Osteoblast (primary cell): ENCODE data around the gene CIDEA. TPM values are rescaled to one million over a fixed set of nuclear protein-coding genes. Genes with fewer than 3 reads are reported as not detected.
"Not testable (repeated sequence)": the region's sequence is repeated elsewhere in the genome, so short reads cannot be mapped to it uniquely, and the experiment has no call there.

Experiments
- DNase-seq: peaks from one replicate; pipeline ENCODE4 v3.0.0; 2011; ENCODE audit warnings: low spot score, mixed read lengths; ENCODE audit not compliant: insufficient read length; ENCODE audit errors: missing footprints
- H2AFZ ChIP-seq: 2 replicates; pipeline ENCODE4 v1.6.0; 2011; ENCODE audit warnings: mild to moderate bottlenecking, low read length
- H3K27ac ChIP-seq: 2 replicates; pipeline ENCODE4 v1.5.1; 2011; ENCODE audit warnings: mild to moderate bottlenecking, low read depth, low read length, moderate library complexity
- H3K27me3 ChIP-seq: 2 replicates; pipeline ENCODE4 v1.6.0; 2012; ENCODE audit warnings: mild to moderate bottlenecking, control low read depth, inconsistent platforms, low read length, moderate library complexity; ENCODE audit not compliant: insufficient read depth
- H3K36me3 ChIP-seq: 2 replicates; pipeline ENCODE4 v1.5.1; 2011; ENCODE audit warnings: mild to moderate bottlenecking, low read length, control low read depth, moderate library complexity; ENCODE audit not compliant: insufficient read depth
- H3K4me1 ChIP-seq: 2 replicates; pipeline ENCODE4 v1.5.1; 2011; ENCODE audit warnings: mild to moderate bottlenecking, low read length, control low read depth, moderate library complexity; ENCODE audit not compliant: insufficient read depth
- H3K4me2 ChIP-seq: 2 replicates; pipeline ENCODE4 v1.6.0; 2011; ENCODE audit warnings: mild to moderate bottlenecking, low read length; ENCODE audit not compliant: insufficient read depth
- H3K4me3 ChIP-seq: fragments of 200-600 bp; sonication (generic); 3 replicates; pipeline ENCODE4 v1.5.1; 2012; ENCODE audit warnings: mild to moderate bottlenecking, low read length, inconsistent platforms; ENCODE audit not compliant: insufficient read depth
- H3K79me2 ChIP-seq: 2 replicates; pipeline ENCODE4 v1.6.0; 2012; ENCODE audit warnings: mild to moderate bottlenecking, low read length, control low read depth, inconsistent platforms; ENCODE audit not compliant: insufficient read depth
- H3K9me3 ChIP-seq: 2 replicates; pipeline ENCODE4 v1.5.1; 2011; ENCODE audit warnings: low read depth, low read length, control low read depth
- H4K20me1 ChIP-seq: 2 replicates; pipeline ENCODE4 v1.6.0; 2012; ENCODE audit warnings: mild to moderate bottlenecking, low read length, control low read depth; ENCODE audit not compliant: insufficient read depth
- total RNA-seq: library from RNA; depleted of rRNA; stranded (reverse); fragments of >200 nt; gene quantifications from 2 replicates; pipeline ENCODE4 v1.2.3, GENCODE V29; 2012
- TF ChIP-seq, protein P1 (sequence below): IDR thresholded peaks from 2 replicates; pipeline ENCODE4 v1.5.1; 2011; ENCODE audit warnings: mild to moderate bottlenecking, low read depth, low read length, moderate library complexity; ENCODE audit errors: extremely low read depth

The CIDEA gene
- total RNA-seq, 1 donor, result not detected

DNA sequence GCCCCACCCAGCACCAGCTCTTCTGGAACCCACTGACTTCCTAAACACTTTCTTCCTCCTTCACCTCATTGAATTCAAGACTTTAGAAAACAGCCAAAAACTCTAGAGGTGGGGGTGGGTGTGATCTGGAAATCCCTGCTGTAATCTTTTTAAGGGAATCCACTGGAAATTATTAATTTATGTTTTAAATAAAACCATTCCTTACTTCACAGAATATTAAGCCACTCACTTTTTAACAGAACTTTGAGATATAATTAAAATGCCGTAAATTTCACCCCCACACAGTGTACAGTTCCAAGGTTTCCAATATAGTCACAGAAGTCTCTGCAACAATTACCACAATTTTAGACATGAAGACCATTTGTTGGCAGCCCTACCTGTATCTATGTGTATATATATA lies 30.8 kb upstream of the CIDEA start:
- H4K20me1 ChIP-seq, H3K27me3 ChIP-seq, H3K4me1 ChIP-seq, DNase-seq, H3K79me2 ChIP-seq, H3K36me3 ChIP-seq, H3K4me3 ChIP-seq, H3K9me3 ChIP-seq, H2AFZ ChIP-seq, H3K4me2 ChIP-seq, H3K27ac ChIP-seq: not testable (repeated sequence)

DNA sequence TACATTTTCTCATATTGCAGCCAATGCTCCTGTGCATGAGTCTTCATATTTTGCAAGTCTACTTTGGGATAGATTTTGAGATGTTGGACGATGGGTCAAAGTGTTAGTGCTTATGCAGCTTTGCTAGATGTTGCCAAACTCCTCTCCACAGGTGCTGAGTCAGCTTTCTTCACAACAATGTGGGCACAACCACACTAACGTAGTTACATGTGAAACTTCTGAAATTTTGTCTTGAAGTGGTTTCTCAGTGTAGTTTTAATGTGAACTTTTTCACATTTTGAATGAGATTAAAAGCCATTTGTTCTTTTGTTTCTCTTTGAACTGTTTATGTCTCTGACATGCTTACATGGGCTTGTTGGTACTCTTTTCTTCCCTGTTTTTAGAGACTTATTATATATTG lies 27.4 kb upstream of the CIDEA start:
- not testable (repeated sequence) for H4K20me1 ChIP-seq, H3K4me1 ChIP-seq, H3K36me3 ChIP-seq, H3K4me3 ChIP-seq, H3K9me3 ChIP-seq, H3K4me2 ChIP-seq, H3K79me2 ChIP-seq, DNase-seq, H2AFZ ChIP-seq, H3K27ac ChIP-seq, H3K27me3 ChIP-seq

DNA sequence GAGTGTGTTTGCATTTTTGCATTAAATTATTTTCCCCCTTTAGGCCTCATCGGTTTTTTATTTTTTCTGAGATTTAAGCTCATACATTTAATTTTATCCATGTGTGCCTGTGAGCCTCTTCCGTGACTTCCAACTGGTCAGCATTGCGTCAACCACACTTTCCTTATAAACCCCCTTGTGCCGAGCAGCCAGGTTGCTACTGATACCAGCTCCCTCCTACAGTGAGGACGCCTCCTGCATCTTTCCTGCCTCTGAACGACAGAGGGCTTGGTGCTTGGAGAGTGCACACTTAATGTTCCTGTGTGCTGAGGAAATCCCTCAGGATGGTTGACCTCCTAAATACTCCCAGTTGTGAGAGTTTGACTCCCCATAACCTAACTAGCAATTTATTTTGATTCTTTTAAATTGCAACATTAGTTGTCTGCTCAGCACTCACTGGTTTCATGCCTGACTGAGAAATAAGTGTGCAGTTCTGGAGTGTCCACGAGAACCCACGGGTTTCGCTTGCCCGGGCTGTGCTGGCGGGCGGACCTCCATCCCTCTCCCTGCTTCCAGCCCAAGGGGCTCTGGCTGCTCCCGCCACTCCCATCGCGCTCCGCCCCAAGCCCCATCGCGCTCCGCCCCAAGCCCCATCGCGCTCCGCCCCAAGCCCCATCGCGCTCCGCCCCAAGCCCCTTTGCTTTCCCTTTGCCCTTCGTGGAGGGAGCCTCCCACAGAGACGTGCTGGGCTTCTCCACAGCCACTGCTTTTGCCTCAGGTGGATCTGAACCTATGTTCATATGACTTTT lies 26.6 kb upstream of the CIDEA start:
- H3K4me2 ChIP-seq, H2AFZ ChIP-seq, H3K9me3 ChIP-seq, H3K27me3 ChIP-seq, H3K4me3 ChIP-seq, DNase-seq, H3K79me2 ChIP-seq, H3K4me1 ChIP-seq, H3K27ac ChIP-seq, H4K20me1 ChIP-seq, H3K36me3 ChIP-seq: not testable (repeated sequence)

DNA sequence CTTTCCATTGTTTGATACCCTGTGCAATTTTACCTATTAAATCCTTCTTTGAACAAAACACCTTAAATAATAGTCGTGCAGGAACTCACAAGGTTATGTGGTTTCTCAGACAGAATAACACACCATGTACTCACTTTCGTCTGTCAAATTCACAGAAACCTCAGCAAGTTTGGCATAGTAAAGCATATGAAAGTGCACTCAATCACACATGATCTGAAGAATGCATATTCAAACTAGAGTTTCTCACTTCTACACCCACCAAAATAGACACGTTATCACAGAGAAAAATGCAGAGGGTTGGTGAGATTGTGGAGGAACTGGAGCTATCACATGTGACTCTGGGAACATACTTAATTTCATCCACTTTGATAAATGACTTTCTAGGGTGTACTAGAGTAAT lies 25.9 kb upstream of the CIDEA start:
- H3K4me1 ChIP-seq, H4K20me1 ChIP-seq, DNase-seq, H3K4me2 ChIP-seq, H3K9me3 ChIP-seq, H3K36me3 ChIP-seq, H2AFZ ChIP-seq, H3K4me3 ChIP-seq, H3K27ac ChIP-seq, H3K79me2 ChIP-seq, H3K27me3 ChIP-seq: not testable (repeated sequence)

DNA sequence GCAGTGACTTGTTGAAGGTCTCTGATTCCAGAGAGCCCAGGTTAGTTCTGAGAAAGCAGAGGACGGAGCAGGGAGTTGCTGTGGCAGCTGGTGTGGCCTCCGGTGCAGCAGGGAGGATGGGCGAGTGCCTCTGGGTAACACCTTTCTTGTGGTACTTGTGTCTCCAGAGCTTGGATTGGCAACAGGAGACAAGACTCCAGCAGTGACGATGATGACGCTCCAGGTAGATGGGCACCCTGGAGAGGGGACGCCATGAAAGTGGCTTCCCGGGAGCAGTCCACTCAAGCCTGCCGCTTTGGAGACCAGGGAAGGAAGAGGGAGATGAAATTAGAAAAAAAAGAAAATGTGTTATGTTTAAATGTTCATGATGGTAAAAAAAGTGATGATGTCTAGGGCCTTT lies 23.6 kb upstream of the CIDEA start:
- not testable (repeated sequence) for DNase-seq, H2AFZ ChIP-seq, H3K4me3 ChIP-seq, H3K4me1 ChIP-seq, H3K27ac ChIP-seq, H3K4me2 ChIP-seq, H4K20me1 ChIP-seq, H3K36me3 ChIP-seq, H3K79me2 ChIP-seq, H3K27me3 ChIP-seq, H3K9me3 ChIP-seq

DNA sequence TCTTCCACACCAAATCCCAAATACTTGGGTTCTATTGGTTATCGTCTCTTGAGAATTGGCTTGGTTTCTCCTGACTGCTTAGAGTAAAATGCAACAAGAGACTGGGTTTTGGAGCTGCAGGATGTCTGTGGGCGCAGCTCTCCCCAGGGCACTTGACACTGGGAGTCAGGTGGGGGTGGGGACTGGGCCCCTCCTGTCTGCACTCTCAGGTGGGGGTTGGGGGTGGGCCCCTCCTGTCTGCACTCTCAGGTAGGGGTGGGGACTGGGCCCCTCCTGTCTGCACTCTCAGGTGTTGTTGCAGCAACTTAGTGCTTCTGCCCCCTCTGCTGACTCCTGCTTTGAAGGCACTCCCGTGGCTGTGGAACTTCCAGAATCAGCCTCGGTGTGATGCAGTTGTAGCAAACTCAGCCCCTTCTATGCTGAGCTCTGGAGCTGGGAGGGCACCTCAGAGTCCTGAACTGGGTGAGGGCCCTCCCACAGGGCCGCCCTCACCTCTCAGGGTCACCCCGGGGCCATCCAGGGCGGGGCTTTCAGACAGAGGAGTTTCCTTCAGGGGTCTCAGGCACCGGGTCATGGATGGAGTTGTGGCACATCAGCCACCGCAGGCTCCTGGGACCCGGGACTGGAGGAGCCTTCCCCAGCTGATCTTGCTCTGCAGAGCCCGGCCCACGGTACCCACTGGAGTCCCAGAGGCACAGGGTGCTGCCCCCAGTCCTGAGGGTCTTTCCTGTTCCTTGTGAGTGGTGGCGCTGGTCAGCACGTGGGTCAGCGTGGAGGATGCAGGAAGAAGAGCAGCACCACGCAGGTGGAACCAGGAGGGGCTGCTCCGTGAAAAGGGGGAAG lies 22.9 kb upstream of the CIDEA start:
- Histone ChIP-seq H3K27me3 (no peaks in the 10 kb centered on the region), H3K79me2 (no peaks in the 10 kb centered on the region), H3K27ac (no peak overlapping the region), H3K4me3 (no peak overlapping the region), H3K36me3 (no peaks in the 10 kb centered on the region), H3K4me2 (no peak overlapping the region), H3K9me3 (no peaks in the 10 kb centered on the region), H2AFZ (no peak overlapping the region), H4K20me1 (no peaks in the 10 kb centered on the region), H3K4me1 (peaks cover 3% of the 10 kb centered on the region)
- DNase-seq, result peak; percentile 88
- TF ChIP-seq, protein P1, sequence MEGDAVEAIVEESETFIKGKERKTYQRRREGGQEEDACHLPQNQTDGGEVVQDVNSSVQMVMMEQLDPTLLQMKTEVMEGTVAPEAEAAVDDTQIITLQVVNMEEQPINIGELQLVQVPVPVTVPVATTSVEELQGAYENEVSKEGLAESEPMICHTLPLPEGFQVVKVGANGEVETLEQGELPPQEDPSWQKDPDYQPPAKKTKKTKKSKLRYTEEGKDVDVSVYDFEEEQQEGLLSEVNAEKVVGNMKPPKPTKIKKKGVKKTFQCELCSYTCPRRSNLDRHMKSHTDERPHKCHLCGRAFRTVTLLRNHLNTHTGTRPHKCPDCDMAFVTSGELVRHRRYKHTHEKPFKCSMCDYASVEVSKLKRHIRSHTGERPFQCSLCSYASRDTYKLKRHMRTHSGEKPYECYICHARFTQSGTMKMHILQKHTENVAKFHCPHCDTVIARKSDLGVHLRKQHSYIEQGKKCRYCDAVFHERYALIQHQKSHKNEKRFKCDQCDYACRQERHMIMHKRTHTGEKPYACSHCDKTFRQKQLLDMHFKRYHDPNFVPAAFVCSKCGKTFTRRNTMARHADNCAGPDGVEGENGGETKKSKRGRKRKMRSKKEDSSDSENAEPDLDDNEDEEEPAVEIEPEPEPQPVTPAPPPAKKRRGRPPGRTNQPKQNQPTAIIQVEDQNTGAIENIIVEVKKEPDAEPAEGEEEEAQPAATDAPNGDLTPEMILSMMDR, result no peak
